NCI-H226 (cell line): ENCODE measurements around the gene SRSF8.
"Not testable (repeated sequence)": the region's sequence is repeated elsewhere in the genome, so short reads cannot be mapped to it uniquely, and the experiment has no call there.

Experiments used
- DNase-seq: peaks from one replicate; pipeline ENCODE4 v3.0.0-alpha.2; 2015

The SRSF8 gene, protein sequence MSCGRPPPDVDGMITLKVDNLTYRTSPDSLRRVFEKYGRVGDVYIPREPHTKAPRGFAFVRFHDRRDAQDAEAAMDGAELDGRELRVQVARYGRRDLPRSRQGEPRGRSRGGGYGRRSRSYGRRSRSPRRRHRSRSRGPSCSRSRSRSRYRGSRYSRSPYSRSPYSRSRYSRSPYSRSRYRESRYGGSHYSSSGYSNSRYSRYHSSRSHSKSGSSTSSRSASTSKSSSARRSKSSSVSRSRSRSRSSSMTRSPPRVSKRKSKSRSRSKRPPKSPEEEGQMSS

DNA sequence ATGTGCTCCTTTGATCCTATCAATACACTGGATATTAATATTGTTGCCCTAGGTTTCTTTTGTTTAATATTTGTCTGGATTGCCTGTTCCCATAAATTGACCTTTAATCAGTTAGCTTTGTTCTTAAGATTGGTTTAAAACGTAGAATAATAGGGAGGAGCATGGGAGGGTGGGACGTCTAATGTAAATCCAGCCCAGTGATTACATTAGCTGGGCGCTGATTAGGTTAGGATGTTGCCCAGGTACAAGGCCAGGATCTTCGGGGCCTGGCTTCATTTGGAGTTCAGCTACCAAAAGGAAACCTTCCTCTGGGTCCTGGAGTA lies at the start of gene SRSF8:
Gene SRSF8, plus strand, starts transcription at position 204 of the 323 bp plus-strand sequence. CDS start 308 bp downstream, outside the sequence.
- no peak for DNase-seq

DNA sequence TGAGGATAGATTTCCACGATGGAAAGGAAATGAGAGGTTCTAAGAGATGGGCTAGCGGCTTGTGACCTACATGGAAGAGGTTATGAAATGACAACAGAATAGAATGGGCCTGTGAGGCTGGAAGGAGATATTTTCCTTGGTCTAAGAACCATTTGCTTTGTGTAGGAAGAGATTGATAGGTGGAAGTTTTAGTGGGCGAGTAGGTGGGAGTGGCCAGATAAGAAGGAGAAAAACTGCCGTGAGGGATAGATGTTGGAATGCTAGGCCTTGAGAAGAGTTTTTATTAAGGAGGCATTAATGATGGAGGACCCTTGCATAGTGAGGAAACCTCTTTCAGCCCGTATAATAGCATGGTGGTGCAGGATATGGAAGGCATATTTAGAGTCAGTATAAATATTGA lies 45.3 kb upstream of the SRSF8 start:
- DNase-seq = not testable (repeated sequence)

DNA sequence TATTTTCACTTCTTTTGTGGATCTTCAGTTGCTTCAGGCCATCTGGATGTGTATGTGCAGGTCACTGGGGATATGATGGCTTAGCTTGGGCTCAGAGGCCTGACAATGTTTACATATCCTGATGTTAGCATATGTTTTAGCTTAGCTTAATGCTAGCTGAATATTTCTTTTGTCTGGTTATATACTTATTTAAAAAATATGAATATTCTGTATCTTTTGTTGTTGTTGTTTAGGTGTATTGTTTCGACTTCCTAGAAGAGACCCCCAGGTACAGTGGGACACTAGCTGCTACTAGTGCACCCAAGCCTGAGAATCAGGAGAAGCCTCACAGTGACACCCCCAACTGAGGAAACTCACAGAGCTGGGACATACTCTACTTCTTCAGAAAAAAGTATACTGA lies 41.8 kb upstream of the SRSF8 start, which contains the start of gene KDM4E:
Gene KDM4E, plus strand, starts transcription at position 301 of the 400 bp plus-strand sequence. CDS start 300 bp downstream, outside the sequence.
- DNase-seq = no peak

- not testable (repeated sequence) for DNase-seq
Measured at GRCh38 chr11:95025594-95025993, 41.1 kb upstream of the SRSF8 start.

GRCh38 chr11:95028357-95028756 lies 38.4 kb upstream of the SRSF8 start:
- no peak for DNase-seq

- DNase-seq = no peak
Measured at GRCh38 chr11:95033051-95033450, 33.7 kb upstream of the SRSF8 start.

GRCh38 chr11:95035316-95035715 lies 31.4 kb upstream of the SRSF8 start:
- no peak for DNase-seq

DNA sequence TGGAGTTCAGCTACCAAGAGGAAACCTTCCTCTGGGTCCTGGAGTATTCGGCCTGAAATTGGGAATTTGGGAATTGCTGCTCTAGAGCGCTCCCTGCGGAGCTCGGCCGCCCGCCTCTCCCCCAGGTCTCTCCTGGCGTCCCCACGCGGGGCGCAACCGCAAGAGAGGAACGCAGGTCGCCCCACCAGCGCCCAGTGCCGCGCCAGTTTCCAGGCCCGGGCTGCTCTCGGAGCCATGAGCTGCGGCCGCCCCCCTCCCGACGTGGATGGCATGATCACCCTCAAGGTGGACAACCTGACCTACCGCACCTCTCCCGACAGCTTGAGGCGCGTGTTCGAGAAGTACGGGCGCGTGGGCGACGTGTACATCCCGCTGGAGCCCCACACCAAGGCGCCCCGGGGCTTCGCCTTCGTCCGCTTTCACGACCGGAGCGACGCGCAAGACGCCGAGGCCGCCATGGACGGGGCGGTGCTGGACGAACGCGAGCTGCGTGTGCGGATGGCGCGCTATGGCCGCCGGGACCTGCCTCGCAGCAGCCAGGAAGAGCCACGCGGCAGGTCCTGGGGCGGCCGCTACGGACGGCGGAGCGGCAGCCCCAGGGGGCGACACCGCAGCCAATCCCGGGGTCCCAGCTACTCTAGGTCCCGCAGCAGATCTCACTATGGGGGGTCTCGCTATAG lies 29.2 kb upstream of the SRSF8 start:
- DNase-seq = not testable (repeated sequence)

GRCh38 chr11:95042239-95042638 lies 24.5 kb upstream of the SRSF8 start:
- no peak for DNase-seq

DNA sequence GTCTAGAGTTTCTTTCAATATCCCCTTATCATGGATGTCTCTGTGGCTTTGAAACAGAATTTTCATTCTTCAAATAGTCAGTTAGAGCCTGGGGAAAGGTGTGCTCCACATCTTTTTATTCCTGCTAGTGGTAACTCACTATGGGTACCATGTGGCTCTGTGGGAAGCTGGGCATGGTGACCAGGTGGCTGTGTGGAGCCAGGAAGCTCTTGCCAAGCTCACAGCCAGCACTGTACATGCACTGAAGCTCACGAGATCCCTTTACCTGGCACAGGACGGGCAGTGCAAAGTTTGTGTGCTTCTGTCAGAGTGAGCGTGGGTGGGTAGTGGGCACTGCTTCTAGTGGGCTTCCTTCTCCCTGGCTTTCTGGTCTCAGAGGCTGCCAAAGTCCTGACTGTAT lies 23.8 kb upstream of the SRSF8 start:
- no peak for DNase-seq

DNA sequence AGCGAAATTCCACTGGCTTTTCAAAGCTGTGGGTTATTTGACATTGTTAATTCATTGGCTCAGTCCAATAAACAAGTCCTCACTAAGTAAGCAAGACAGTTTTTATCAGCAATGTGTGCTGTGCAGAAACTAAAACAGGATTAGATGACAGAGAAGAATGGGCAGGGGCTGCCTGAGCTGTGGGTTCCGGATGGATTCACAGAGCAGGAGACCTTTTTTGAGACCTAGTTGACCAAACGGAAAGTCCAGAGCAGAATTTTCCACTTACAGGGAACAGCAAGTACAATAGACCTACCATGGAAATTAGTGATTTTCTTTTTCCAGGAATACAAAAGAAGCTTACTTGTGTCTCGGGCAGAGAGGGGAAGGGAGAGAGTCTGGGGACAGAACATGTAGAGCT lies 22.7 kb upstream of the SRSF8 start:
- no peak for DNase-seq

- no peak for DNase-seq
Measured at GRCh38 chr11:95045812-95046211, 20.9 kb upstream of the SRSF8 start.

- not testable (repeated sequence) for DNase-seq
Measured at GRCh38 chr11:95049122-95049521, 17.6 kb upstream of the SRSF8 start, which contains the start of gene KDM4F. Gene KDM4F, plus strand, starts transcription at chr11:95049422.

GRCh38 chr11:95050595-95051202 lies 16.0 kb upstream of the SRSF8 start:
- no peak for DNase-seq

- no peak for DNase-seq
Measured at GRCh38 chr11:95054356-95054755, 12.4 kb upstream of the SRSF8 start.

DNA sequence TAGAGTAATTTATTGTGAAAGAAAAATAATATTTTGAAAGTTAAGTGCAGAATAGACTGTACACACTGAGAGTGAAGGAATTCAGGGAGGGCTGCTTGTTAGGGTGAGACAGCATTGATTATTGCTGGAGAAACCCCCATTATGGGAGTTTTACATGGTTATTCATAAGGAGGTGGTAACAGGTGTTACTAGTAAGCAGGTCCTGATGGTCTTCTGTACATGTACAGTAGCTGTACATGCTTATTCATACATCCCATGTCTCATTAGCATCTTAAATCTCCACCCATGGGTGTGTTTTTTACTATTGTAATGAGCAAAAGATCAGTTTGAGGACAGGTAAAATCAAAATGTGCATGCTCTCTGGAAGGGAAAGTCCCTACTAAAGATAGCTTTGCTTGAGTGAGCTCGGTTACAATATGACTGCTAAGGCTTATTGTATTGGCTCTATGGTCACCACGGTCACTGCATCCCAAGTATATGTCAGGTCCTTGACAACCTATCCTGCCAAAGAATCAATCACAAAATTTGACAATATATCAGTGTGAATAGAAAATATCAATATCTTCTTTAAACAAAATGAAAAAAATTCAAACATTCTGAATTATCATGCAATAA lies 11.3 kb upstream of the SRSF8 start:
- no peak for DNase-seq

GRCh38 chr11:95057959-95058358 lies 8.8 kb upstream of the SRSF8 start:
- no peak for DNase-seq

GRCh38 chr11:95058621-95059020 lies 8.1 kb upstream of the SRSF8 start:
- no peak for DNase-seq

DNA sequence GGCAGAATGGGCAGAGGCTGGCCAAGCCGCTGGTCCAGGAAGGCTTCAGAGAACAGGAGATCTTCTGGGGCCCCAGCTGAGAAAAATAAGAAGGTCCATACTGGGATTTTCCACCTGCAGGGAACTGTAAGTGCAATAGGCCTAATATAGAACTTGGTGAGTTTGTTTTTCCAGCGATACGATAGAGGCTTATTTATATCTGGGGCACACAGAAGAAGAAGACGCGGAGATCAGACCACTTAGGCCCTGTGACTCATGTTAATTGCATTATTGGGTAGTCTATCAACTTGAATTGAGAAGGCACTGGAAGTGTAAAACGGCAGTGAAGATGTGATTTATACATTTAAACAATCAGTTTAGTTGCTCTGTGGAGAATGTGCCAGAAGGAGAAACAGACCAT lies 7.7 kb upstream of the SRSF8 start:
- DNase-seq = no peak

DNA sequence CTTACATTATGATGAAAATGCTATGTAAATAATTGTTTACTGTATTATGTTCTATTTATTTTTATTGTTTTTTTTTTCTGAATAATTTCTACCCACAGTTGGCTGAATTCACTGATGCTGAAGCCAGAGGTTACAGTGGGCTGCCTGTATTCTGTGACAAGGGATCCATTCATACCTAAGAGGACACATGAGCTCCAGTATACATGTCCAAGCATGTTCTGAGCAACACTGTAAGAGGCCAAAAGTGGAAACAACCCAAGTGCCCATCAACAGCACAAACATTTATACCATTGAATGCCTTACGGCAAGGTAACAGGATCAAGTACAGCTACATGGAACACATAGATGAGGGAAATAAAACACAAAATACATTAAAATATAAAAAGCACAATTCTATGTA lies 1.4 kb upstream of the SRSF8 start:
- no peak for DNase-seq

GRCh38 chr11:95067039-95067840 lies 521 bp downstream of the SRSF8 start:
- peak; percentile 65 for DNase-seq

- DNase-seq = no peak
Measured at GRCh38 chr11:95067841-95068219, 1.1 kb downstream of the SRSF8 start.

- DNase-seq = peak; percentile 77
Measured at GRCh38 chr11:95068549-95068948, 1.8 kb downstream of the SRSF8 start.
